Astrocyte of the cerebellum (primary cell): ENCODE results near the gene TMEM50B.
"Not testable (repeated sequence)": the region's sequence is repeated elsewhere in the genome, so short reads cannot be mapped to it uniquely, and the experiment has no call there.

ENCODE experiments used
- DNase-seq: peaks from one replicate; pipeline ENCODE4 v3.0.0-alpha.2; 2011; ENCODE audit warnings: low read depth
- H3K4me3 ChIP-seq: 2 replicates; pipeline ENCODE4 v1.5.1; 2011; ENCODE audit warnings: mild to moderate bottlenecking, low read depth, low read length, moderate library complexity
- CTCF ChIP-seq: IDR thresholded peaks from 2 replicates; pipeline ENCODE4 v1.5.1; 2012; ENCODE audit warnings: low read length, low read depth, moderate library complexity, mild to moderate bottlenecking; ENCODE audit errors: missing control alignments
- in situ Hi-C: cut with HindIII; loops from 2 replicates; pipeline ENCODE4 v1.10.0; 2017; ENCODE audit warnings: low sequenced_read_pairs

TMEM50B gene

GRCh38 chr21:33421713-33422393, 57.9 kb downstream of the TMEM50B start:
- in situ Hi-C loops = no loop called here
- DNase-seq = no peak
- no peak for TF ChIP-seq CTCF
- H3K4me3 ChIP-seq = no peak overlapping the region

- DNase-seq = no peak
- TF ChIP-seq CTCF = no peak
- in situ Hi-C loops = no loop called here
- no peak overlapping the region for H3K4me3 ChIP-seq
Measured at GRCh38 chr21:33419538-33420123, 60.1 kb downstream of the TMEM50B start.

GRCh38 chr21:33418691-33419090, 61.1 kb downstream of the TMEM50B start:
- H3K4me3 ChIP-seq = no peak overlapping the region
- DNase-seq = no peak
- TF ChIP-seq CTCF = no peak
- in situ Hi-C loops = no loop called here

- DNase-seq = no peak
- H3K4me3 ChIP-seq = no peak overlapping the region
- in situ Hi-C loops = no loop called here
- TF ChIP-seq CTCF = no peak
Measured at GRCh38 chr21:33414926-33415325, 64.8 kb downstream of the TMEM50B start.

GRCh38 chr21:33414068-33414467, 65.7 kb downstream of the TMEM50B start:
- in situ Hi-C loops = no loop called here
- no peak for TF ChIP-seq CTCF
- no peak for DNase-seq
- no peak overlapping the region for H3K4me3 ChIP-seq

- no peak for DNase-seq
- no peak for TF ChIP-seq CTCF
- no peak overlapping the region for H3K4me3 ChIP-seq
- in situ Hi-C loops = no loop called here
Measured at GRCh38 chr21:33412832-33413519, 66.8 kb downstream of the TMEM50B start.

GRCh38 chr21:33412439-33412831, 67.3 kb downstream of the TMEM50B start:
- DNase-seq, in situ Hi-C loops, H3K4me3 ChIP-seq: not testable (repeated sequence)
